WERI-Rb-1 (cell line): ENCODE results near the gene NACC1.

ENCODE experiments used
- DNase-seq: peaks from one replicate; pipeline ENCODE4 v3.0.0-alpha.2; 2020
- H3K27ac ChIP-seq: fragments of 250-450 bp; sonication (Bioruptor Pico); 2 replicates; pipeline ENCODE4 v1.5.1; 2020; ENCODE audit warnings: mild to moderate bottlenecking, moderate library complexity
- H3K27me3 ChIP-seq: fragments of 250-450 bp; sonication (Bioruptor Pico); 2 replicates; pipeline ENCODE4 v1.5.1; 2021; ENCODE audit warnings: mild to moderate bottlenecking, low read depth, moderate library complexity; ENCODE audit not compliant: insufficient read depth, severe bottlenecking
- H3K36me3 ChIP-seq: fragments of 250-450 bp; sonication (Bioruptor Pico); 2 replicates; pipeline ENCODE4 v1.5.1; 2020; ENCODE audit warnings: mild to moderate bottlenecking, moderate library complexity
- H3K4me3 ChIP-seq: 2 replicates; pipeline ENCODE4 v1.5.1; 2011; ENCODE audit warnings: low read depth, mild to moderate bottlenecking, control low read depth, low read length
- H3K9me3 ChIP-seq: fragments of 250-450 bp; sonication (Bioruptor Pico); 2 replicates; pipeline ENCODE4 v1.5.1; 2021; ENCODE audit warnings: mild to moderate bottlenecking, moderate library complexity; ENCODE audit not compliant: severe bottlenecking
- TF ChIP-seq, protein P1 (sequence below): IDR thresholded peaks from 2 replicates; pipeline ENCODE4 v1.5.1; 2011; ENCODE audit warnings: low read depth, mild to moderate bottlenecking, control low read depth, inconsistent platforms, low read length

NACC1 gene

DNA sequence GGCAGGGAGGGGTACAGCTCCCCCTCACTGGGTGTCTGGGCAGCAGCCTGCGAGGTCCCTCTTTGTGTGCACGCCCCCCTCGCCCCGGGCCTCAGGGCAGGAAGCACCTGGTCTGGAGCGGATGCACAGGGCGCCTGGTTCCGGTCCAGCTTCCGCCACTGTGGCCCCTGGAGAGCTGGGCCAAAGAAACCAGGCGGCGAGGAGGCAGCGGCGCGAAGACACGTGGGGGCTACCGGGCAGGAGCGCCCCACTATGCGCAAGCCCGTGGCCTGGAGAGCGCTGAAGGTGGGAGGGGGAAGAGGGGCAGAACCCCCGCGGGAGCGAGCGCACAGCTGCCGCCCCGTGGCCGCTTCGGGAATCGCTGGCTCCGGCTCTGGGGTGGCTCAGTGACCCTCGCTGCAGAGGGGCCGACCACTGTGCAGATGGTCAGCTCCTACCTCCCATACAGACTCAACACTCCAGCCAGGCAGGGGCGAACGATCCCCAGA, 13.7 kb upstream of the NACC1 start:
- peaks cover 6% of the 10 kb centered on the region for H3K36me3 ChIP-seq
- TF ChIP-seq, protein P1, sequence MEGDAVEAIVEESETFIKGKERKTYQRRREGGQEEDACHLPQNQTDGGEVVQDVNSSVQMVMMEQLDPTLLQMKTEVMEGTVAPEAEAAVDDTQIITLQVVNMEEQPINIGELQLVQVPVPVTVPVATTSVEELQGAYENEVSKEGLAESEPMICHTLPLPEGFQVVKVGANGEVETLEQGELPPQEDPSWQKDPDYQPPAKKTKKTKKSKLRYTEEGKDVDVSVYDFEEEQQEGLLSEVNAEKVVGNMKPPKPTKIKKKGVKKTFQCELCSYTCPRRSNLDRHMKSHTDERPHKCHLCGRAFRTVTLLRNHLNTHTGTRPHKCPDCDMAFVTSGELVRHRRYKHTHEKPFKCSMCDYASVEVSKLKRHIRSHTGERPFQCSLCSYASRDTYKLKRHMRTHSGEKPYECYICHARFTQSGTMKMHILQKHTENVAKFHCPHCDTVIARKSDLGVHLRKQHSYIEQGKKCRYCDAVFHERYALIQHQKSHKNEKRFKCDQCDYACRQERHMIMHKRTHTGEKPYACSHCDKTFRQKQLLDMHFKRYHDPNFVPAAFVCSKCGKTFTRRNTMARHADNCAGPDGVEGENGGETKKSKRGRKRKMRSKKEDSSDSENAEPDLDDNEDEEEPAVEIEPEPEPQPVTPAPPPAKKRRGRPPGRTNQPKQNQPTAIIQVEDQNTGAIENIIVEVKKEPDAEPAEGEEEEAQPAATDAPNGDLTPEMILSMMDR = peak; percentile 98
- no peaks in the 10 kb centered on the region for H3K27me3 ChIP-seq
- peak; percentile 56 for DNase-seq
- H3K4me3 ChIP-seq = no peak overlapping the region
- no peaks in the 10 kb centered on the region for H3K9me3 ChIP-seq
- H3K27ac ChIP-seq = no peak overlapping the region

DNA sequence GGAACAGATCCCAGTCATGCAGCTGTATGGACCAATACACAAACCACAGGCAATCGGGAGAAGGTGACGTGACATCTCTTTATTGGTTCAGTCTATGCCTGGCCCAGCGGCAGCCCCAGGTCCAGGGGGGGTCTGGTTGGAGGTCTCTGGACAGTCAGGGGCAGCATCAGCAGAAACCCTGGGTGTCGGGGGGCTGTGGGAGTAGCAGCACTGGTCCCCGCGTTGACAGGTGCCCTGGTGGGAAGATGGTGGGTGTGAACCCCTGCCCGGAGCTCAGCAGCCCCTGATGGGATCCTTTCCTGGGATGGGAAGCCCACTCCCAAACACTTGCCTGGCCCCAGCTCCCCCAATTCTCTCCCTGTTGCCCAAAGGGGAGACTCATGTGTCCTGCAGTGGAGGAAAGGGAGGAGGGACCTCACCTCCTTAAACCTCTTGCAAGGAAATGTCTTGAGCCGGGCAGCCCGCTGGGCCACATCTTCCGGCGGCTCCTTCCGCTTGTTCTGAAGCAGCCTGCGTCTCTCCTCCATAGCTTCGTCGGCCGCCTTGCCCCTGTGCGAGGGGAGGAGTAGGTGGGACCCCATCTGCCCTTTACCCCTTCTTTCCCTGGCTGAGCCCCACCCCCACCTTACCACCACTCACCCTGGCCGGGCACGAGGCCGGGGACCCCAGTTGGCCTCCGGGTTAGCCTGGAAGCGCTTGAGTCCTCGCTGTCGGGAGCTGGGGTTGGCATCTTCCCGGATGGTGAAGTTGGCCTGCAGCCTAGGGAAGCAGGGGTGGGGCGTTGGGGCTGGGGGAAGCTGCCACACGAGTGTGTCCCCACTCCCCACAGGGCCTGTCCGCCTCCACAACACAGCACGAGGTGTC, 13.0 kb upstream of the NACC1 start:
- peaks cover 6% of the 10 kb centered on the region for H3K36me3 ChIP-seq
- no peak overlapping the region for H3K4me3 ChIP-seq
- H3K27ac ChIP-seq = no peak overlapping the region
- H3K27me3 ChIP-seq = no peaks in the 10 kb centered on the region
- DNase-seq = no peak
- TF ChIP-seq, protein P1 = no peak
- H3K9me3 ChIP-seq = no peaks in the 10 kb centered on the region

DNA sequence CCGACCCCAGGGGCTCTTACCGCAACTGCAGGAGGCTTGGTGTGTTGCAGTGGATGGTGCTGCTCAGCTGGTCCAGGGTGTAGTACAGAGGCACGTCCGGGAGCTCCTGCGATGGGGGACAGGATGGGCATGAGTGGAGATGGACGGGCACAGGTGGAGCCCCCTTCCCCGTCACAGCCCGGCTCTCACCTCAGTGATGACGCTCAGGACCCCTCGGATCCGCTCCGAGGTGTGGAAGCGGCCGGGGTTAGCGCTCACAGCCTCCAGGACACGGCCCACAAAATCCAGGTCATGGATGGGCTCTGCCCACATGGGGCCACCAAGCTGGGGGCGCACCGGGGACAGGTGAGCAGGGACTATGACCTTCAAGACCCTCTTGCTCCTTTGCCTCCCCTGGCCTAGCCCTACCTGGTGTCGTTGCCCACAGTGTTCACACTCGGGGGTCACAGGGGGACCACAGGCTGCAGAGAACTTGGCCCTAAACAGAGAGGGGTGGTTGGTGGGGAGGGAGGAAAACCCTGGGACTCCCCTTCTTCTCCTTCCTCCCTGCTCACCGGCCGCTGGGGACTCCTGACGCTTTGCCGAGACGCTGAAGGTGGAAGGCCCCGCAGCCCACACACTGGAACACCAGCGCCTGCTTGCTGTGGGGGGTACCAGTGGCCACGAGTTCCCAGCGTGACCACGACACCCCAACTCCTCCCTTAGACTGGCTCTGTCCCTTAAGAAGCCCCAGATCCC, 8.5 kb upstream of the NACC1 start:
- Histone ChIP-seq H3K9me3 (no peaks in the 10 kb centered on the region), H3K4me3 (no peak overlapping the region), H3K27ac (no peak overlapping the region), H3K36me3 (peaks cover 37% of the 10 kb centered on the region), H3K27me3 (no peaks in the 10 kb centered on the region)
- DNase-seq = no peak
- TF ChIP-seq, protein P1 = no peak

DNA sequence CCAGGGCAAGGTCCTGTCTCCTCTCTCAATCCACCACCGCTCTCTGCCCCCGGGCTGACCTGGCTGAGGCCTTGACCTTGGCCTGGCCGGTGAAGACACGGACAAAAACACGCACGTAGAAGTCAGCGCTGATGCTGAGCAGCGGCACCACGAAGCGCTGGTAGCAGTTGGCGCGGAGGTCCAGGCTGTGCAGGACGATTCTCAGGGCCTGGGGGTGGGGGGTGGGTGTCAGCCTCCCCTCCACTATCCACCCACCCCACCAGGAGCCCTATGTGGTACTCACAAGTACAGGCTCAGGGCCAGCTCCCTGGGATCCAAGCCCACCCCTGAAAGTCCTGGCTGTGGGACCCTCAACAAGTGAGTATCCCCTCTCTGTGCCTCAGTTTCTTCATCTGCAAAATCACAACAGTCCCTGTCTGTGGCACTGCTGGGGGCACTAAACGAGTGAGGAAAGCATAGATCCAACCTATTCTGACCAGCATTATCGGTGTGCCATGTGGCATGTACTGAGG, 7.9 kb upstream of the NACC1 start:
- Histone ChIP-seq H3K36me3 (peaks cover 43% of the 10 kb centered on the region), H3K27me3 (no peaks in the 10 kb centered on the region), H3K4me3 (no peak overlapping the region), H3K9me3 (no peaks in the 10 kb centered on the region), H3K27ac (no peak overlapping the region)
- TF ChIP-seq, protein P1 = no peak
- no peak for DNase-seq

DNA sequence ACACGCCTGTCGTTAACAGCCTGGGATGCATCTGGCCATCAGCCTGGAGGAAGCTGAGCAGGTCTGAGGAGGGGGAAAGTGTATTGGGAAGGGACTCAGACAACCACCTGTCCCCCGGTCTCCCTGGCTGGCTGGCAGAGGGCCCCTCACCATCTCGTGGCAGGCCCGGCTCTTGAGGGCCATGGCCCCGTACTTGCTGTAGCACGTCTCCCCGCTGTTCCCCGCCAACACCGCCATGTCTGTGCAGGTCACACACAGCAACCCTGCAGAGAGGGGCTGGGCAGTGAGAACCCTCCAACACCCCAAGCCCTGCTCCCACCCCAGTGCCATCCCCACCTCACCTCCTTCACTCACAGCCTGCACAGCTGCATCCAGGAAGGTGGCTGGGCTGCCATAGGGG, 5.5 kb upstream of the NACC1 start:
- Histone ChIP-seq H3K36me3 (peaks cover 38% of the 10 kb centered on the region), H3K9me3 (no peaks in the 10 kb centered on the region), H3K27me3 (no peaks in the 10 kb centered on the region), H3K4me3 (no peak overlapping the region), H3K27ac (no peak overlapping the region)
- DNase-seq = no peak
- TF ChIP-seq, protein P1 = no peak
